Fibroblast of skin of right quadriceps (primary cell): ENCODE results near the gene KIF5A.
"Not testable (repeated sequence)": the region's sequence is repeated elsewhere in the genome, so short reads cannot be mapped to it uniquely, and the experiment has no call there.

Experiments
- DNase-seq: peaks from one replicate; pipeline ENCODE4 v3.0.0-alpha.2; 2013

KIF5A gene

DNA sequence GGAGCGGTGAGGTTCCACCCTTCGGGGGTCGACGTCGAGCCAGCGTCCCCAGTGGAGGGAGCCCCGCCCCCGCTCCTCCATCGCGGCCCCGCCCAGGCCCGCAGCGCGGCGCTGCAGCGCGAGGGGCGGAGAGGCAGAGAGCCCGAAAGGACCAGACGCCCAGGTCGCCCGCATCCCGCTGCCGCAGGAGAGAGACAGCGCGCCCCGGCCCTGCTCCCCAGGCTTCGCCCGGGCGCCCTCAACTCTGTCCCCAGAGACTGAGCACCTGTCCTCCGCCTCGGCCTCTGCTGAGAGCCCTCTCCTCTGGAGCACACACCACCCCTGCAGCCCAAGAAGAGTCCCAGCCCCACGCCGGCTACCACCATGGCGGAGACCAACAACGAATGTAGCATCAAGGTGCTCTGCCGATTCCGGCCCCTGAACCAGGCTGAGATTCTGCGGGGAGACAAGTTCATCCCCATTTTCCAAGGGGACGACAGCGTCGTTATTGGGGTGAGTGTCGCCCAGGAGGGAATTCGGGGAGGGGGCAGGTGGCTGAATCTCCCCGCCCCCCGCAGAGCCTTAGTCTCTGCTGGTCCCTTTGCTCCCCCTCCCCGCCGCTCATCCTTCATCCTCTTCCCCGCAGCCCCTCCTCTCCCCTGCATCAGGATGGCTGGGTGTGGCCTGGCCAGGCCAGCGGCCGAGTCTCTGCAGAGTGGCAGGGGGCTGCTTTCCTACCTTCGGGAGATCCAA lies at the start of gene KIF5A:
KIF5A (plus strand) TSS at position 136 of the 732 bp plus-strand sequence; CDS start at position 364, 228 bp downstream.
- no peak for DNase-seq

DNA sequence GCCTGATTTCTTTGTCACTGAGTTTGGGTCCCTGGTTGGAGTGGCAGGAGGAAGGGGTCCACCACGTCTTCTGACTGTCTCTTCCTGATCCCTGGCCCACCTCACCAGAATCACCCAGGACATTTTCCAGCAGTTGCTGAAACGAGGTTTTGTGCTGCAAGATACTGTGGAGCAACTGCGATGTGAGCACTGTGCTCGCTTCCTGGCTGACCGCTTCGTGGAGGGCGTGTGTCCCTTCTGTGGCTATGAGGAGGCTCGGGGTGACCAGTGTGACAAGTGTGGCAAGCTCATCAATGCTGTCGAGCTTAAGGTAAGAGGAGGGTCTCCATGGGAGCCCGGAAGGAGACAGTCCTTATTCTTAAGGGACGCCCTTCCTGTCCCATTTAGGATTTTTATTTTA lies 49.6 kb upstream of the KIF5A start:
- no peak for DNase-seq

DNA sequence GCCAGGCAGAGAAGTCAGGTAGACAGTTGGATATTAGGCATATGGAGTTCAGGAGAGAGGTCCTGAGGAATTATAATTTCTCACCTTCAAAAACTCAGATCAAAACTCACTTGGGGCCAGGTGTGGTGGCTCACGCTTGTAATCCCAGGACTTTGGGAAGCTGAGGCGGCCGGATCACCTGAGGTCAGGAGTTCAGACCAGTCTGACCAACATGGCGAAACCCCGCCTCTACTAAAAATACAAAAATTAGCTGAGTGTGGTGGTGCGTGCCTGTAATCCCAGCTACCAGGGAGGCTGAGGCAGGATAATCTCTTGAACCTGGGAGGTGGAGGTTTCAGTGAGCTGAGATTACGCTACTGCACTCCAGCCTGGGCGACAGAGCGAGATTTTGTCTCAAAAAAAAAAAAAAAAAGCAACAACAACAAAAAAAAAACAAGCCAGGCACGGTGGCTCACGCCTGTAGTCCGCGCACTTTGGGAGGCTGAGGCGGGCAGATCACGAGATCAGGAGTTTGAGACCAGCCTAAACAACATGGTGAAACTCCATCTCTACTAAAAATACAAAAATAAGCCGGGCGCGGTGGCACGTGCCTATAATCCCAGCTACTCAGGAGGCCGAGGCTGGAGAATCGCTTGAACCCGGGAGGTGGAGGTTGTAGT lies 47.4 kb upstream of the KIF5A start:
- not testable (repeated sequence) for DNase-seq

DNA sequence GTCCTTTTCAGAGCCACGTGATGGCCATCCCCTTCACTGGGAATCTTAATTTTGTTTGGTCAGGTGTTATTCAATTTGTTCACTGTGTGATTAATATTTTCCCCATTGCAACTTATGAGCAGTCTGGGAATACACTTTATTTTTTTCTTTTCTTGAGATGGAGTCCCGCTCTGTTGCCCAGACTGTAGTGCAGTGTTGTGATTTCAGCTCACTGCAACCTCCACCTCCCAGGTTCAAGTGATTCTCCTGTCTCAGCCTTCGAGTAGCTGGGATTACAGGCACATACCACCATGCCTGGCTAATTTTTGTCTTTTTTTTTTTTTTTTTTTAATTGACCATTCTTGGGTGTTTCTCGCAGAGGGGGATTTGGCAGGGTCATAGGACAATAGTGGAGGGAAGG lies 43.3 kb upstream of the KIF5A start:
- DNase-seq: not testable (repeated sequence)

GRCh38 chr12:57507796-57508195 lies 42.0 kb upstream of the KIF5A start:
- DNase-seq: not testable (repeated sequence)

DNA sequence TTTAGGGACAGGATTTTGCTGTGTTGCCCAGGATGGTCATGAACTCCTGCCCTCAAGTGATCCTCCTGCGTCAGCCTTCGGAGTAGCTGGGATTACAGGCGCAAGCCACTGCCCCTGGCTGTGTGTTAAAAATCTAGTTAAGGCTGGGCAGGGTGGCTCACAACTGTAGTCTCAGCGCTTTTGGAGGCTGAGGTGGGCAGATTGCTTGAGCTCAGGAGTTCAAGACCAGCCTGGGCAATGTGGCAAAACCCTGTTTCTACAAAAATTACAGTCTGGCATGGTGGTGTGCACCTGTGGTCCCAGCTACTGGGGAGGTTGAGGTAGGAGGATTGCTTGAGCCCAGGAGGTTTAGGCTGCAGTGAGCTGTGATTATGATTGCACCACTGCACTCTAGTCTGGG lies 38.7 kb upstream of the KIF5A start:
- no peak for DNase-seq

GRCh38 chr12:57511588-57512325 lies 38.1 kb upstream of the KIF5A start:
- DNase-seq: no peak

GRCh38 chr12:57512665-57513064 lies 37.2 kb upstream of the KIF5A start:
- DNase-seq: no peak

DNA sequence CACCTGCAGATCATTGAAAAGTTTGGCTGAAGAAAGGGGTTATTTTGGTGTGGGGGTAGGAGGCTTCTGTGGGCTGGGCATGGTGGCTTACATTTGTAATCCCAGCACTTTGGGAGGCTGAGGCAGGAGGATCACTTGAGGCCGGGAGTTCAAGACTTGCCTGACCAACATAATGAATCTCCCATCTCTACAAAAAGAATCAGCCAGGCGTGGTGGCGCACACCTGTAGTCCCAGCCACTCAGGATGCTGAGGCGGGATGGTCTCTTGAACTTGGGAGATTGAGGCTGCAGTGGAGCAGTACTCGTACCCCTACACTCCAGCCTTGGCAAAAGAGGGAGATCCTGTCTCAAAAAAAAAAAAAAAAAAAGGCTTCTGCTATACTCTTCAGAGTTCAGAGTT lies 36.6 kb upstream of the KIF5A start:
- DNase-seq: no peak

DNA sequence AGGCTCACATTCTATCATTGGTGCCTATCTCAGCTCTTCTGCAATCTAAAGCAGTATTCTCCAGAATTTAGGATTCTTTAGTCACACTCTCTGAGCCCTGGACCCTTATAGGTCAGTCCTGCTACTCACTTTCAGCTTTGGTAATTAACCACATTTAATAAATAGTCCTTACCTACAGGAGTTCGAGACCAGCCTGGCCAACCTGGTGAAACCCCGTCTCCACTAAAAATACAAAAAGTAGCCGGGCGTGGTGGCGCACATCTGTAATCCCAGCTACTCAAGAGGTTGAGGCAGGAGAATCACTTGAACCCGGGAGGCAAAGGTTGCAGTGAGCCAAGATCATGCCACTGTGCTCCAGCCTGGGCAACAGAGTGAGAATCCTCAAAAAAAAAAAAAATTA lies 36.2 kb upstream of the KIF5A start:
- not testable (repeated sequence) for DNase-seq

DNA sequence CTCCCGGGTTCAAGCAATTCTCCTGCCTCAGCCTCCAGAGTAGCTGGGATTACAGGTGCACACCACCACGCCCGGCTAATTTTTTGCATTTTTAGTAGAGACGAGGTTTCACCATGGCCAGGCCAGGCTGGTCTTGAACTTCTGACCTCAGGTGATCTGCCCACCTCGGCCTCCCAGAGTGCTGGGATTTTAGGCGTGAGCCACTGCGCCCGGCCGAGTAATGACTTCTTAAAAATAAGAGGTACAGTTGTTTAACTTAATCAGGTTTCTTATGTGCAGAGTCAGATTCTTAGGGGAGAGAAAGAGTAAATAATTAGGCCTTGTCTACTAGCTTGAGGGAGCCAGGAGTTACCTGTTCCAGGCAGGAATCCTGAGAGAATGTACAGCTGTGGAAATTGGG lies 35.6 kb upstream of the KIF5A start:
- DNase-seq: not testable (repeated sequence)

DNA sequence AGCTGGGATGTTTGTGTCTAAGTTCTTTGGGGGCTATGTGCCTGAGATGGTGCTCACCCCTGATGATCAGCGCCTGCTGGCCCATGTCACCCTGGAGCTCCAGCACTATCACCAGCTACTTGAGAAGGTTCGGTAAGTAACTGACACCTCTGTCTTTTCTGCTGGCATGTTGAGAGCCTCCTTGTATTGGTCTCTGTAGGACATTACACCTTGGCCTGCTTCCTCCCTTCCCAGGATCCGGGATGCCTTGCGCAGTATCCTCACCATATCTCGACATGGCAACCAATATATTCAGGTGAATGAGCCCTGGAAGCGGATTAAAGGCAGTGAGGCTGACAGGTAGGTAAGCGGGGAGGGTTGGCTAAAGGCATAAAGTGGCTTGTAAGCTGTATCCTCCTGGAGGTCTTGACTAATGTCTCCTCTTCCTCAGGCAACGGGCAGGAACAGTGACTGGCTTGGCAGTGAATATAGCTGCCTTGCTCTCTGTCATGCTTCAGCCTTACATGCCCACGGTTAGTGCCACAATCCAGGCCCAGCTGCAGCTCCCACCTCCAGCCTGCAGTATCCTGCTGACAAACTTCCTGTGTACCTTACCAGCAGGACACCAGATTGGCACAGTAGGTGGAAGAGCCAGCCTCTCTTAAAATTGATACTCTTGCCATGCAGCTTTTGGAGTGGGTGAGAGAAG lies 35.0 kb upstream of the KIF5A start:
- no peak for DNase-seq

- DNase-seq: no peak
Observed at GRCh38 chr12:57515408-57515933, 34.4 kb upstream of the KIF5A start.

GRCh38 chr12:57515934-57516541 lies 33.8 kb upstream of the KIF5A start:
- no peak for DNase-seq

- no peak for DNase-seq
Observed at GRCh38 chr12:57516617-57517153, 33.2 kb upstream of the KIF5A start.

- DNase-seq: peak; percentile 47
Observed at GRCh38 chr12:57517187-57517586, 32.7 kb upstream of the KIF5A start.

GRCh38 chr12:57517718-57518117 lies 32.1 kb upstream of the KIF5A start:
- DNase-seq: not testable (repeated sequence)

DNA sequence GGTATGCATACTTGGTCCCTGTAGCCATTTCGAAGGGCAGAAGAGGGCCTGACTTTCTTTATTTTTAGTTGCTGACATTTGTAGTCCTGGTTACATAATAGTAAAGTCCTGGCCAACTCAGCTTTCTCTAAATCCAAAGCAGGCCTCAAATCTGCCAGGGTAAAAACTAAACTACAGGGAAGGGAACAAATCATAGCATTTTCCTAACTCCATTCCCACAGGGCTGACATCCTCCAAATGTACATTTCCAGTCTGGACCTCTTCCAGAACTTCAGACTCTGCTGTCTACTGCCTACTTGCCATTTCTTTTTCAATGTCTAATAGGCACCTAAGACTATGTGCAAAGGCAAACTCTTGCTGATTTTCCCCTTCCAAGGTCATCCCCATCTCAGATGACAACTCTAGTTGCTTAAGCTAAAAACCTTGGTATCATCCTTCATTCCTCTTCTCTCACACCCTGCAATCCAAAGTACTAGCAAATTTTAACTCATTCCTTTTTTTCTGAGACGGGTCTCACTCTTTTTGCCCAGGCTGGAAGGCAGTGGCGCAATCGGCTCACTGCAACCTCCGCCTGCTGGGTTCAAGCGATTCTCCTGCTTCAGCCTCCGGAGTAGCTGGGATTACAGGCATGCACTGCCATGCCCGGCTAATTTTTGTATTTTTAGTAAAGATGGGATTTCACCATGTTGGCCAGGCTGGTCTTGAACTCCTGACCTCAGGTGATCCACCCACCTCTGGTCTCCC lies 31.5 kb upstream of the KIF5A start:
- DNase-seq: no peak

DNA sequence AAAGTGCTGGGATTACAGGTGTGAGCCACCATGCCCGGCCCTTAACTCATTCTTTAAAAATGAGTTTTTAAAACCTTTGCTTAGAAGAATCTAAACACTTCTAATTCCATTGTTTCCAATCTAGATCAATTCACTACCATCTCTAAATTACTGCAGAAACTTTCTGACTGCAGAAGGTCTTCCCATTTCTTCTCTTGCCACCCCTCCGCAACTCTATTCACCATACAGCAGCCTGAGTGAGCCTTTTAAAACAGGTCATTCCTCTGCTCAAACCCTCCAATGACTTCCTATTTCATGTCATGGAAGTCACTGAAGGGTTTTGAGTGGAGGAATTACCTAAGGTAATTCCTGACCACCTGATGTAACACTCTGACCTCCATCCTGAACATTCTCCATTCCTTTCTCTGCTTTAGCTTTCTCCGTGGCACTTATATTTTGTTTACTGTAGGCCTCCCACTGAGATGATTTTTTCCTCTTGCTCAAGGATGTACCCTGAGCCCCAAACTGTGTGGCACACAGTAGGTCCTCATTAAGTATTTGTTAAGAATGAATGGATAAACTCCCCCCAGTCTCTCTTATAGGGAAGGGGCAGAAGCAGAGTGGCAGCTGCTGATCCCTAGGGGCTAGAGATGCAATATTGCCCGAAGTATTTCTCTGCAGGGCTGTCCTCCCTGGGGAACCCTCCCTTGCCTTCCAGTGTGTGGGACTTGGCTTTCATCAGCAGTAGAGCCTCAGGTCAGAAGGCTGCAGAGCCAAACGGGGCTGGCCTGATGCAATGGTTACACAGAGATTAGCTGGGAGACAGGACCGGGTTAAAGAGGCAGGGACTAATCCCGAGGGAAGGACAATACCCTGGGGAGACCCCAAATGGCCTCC lies 30.7 kb upstream of the KIF5A start:
- peak; percentile 40 for DNase-seq

GRCh38 chr12:57519796-57520052 lies 30.1 kb upstream of the KIF5A start:
- no peak for DNase-seq
